Stromal cell of bone marrow (primary cell): Measurements from ENCODE around the gene NUP205.

Source experiments
- DNase-seq: peaks from one replicate; pipeline ENCODE4 v3.0.0-alpha.2; 2012; ENCODE audit warnings: low read depth

The NUP205 gene, protein sequence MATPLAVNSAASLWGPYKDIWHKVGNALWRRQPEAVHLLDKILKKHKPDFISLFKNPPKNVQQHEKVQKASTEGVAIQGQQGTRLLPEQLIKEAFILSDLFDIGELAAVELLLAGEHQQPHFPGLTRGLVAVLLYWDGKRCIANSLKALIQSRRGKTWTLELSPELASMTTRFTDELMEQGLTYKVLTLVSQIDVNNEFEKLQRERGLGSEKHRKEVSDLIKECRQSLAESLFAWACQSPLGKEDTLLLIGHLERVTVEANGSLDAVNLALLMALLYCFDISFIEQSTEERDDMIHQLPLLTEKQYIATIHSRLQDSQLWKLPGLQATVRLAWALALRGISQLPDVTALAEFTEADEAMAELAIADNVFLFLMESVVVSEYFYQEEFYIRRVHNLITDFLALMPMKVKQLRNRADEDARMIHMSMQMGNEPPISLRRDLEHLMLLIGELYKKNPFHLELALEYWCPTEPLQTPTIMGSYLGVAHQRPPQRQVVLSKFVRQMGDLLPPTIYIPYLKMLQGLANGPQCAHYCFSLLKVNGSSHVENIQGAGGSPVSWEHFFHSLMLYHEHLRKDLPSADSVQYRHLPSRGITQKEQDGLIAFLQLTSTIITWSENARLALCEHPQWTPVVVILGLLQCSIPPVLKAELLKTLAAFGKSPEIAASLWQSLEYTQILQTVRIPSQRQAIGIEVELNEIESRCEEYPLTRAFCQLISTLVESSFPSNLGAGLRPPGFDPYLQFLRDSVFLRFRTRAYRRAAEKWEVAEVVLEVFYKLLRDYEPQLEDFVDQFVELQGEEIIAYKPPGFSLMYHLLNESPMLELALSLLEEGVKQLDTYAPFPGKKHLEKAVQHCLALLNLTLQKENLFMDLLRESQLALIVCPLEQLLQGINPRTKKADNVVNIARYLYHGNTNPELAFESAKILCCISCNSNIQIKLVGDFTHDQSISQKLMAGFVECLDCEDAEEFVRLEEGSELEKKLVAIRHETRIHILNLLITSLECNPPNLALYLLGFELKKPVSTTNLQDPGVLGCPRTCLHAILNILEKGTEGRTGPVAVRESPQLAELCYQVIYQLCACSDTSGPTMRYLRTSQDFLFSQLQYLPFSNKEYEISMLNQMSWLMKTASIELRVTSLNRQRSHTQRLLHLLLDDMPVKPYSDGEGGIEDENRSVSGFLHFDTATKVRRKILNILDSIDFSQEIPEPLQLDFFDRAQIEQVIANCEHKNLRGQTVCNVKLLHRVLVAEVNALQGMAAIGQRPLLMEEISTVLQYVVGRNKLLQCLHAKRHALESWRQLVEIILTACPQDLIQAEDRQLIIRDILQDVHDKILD (N-terminal part only)

DNA sequence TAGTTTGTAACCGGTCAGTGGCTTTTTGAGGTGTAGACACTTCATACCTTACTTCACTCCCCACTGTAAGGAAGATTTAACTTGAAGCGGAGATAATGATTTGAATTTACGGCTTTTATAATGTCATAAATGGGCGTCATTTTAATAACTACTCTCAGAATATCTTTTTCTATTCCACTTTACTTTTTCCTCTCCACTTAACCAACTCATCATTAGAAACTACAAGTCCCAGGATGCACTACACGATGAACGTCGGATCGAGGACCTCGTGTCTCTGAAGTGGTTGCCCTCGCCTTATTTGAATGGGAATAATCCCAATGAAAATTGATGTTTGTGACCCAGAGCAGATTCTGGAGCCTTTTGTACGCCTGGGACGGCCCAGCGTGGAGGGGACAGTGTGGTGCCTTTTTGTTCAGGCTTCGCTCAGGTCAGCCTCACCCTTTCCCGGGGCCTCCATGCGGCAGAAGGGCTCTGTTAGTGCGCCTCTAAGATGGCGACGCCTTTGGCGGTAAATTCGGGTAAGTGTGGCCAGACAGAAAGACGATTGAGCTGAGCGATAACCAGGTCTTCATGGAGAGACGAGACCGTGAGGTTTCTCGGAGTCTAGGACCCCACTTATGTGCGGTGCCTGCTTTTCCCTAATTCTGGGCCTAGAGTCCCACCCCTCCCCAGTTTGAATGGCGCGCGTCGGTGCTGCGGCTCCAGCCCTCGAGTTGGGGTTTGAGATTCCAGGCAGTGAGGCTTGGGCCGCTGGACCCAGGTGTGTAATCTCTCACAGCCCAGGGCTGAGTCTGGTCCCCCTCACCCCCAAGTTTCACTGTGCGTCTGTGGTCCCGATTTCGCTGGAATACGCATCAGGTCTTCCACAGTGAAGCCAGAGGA lies at the start of gene NUP205:
TSS of gene NUP205 (plus strand) at position 463 of the 882 bp plus-strand sequence. CDS start at position 491, 28 bp downstream.
- DNase-seq, result peak; percentile 71

DNA sequence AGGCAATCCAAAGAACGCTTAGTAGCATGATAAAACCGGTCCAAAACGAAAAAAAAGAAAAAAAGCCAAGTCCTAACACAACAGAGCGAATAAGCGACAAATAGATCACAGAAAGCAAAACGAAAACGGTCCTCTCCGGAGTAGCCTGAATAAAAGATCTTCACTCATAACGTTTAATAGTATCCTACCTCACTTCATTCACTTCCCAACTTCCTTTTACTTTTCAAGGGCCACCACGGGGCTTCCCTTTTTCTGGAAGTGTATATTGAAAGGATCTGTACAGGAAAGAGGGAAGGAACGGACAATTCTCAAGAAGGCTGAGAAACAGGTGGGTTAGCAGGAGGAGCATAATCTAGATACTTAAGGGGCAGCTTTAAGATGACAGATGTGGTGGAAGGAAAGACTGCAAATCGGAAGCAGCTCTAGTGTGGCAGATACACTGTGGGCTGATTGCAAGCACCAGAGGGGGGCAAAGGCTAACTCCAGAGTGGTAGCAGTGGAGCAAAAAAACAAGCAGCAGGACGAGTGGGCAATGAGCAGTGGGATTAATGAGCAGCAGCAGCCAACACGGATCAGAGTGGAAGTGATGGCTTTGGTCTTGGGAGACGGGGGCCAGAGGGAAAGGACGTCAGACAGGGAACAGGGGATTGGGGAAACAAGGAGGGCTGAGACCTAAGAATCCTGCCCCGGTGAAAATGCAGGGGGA lies 48.7 kb upstream of the NUP205 start:
- no peak for DNase-seq

DNA sequence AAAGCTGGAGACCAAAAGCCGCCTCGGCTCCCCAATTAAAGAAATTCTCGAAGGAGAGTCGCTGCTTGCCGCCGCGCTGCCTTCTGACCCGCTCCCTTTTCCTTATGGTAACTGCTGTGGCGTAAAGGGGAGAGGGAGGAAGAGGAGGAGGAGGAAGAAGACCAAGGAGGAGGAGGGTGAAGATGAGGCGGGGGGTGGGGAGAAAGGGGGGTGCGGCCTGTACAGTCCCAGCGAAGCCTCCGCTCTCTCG lies 48.2 kb upstream of the NUP205 start:
- no peak for DNase-seq

DNA sequence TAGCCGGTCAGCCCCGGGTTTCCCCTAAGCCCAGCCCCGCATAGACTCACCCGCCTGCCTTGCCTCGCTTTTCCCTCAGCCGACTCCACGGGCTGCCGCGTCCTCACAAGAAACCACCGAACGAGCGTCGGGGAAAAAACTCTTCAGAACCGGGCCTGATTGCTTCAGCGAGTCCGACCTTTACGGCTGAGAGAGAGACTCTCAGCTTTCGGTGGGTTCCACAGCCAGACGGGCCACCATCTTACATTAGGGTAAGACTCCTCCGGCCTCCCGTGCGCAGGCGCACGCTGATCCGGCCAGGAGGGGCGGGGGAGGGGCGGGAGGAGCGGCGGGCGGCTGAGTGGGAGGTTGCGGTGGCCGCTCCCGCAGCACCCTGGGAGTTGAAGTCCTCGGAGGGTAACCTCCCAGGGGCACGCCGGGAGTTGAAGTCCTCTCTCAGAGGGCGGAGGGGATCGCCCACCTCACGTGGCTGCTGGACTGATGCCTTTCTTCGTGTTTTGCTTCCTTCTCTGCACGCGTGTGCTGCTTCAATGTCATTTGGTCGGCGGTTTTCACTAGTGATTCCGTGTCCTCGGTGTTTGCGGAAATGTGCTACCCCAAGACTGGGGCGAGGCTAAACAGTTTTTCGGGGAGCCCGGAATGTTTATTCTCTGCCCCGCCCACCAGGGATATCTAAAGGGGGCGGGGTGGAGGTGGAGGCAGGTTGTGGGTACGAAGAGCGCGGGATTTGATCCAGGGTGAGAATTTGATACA lies 47.7 kb upstream of the NUP205 start, which contains the start of gene CNOT4:
TSS of gene CNOT4 (minus strand) at position 264 of the 753 bp plus-strand sequence. CDS start 71,771 bp downstream, outside the sequence.
- peak; percentile 93 for DNase-seq

DNA sequence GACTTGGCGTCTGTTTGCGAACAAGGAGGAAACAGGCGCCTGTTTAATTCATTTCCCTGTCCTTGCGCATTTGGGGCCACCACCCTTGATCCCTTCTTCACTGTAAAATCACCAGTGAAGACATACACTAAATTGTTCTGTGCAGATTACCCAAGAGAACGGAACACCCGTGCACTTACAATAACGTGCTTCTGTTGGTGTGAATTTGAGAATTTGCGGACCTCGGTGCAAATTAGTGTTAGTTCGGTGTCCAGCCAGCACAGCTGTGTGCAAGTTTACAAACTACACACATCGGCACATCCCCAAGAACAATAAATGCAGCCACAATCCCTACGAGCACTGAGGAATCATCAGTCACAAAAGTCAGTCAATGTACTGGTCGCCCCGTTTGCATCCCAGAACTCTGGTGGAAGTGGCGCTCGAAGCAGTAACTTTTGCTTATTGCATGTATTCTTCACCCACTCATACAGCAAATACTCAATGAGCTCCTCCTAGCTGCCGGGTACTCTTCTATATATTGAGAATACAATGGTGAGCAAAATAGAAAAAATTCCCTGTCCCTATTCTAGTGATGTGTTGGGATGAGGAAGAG lies 47.0 kb upstream of the NUP205 start:
- no peak for DNase-seq

DNA sequence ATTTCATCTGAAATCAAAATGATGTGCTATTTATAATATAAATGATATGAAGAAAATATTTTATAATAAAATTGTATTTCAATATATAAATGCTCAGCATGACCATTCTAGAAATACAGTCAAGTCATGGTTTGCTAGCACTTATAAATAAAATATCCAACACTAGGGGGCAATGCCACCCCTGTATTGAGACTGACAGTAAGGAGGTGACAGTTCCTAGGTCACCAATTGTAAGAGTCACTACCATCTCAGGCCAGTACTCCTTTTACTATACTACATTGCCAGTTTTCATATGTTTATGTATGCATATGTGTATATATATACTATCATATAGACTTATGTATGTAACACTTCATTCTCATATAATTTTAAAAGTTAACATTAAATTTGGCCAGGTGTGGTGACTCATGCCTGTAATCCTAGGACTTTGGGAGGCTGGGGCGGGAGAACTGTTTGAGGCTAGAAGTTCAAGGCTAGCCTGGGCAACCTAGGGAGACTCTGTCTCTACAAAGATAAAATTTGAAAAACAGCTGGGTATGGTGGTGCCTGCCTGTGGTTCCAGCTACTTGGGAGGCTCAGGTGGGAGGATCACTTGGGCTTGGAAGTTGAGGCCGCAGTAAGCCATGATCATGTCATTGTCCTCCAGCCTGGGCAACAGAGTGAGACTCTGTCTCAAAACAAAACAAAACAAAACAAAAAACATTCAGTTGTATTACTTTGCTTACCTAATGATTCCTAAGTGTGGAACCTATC lies 45.4 kb upstream of the NUP205 start:
- DNase-seq, result no peak

DNA sequence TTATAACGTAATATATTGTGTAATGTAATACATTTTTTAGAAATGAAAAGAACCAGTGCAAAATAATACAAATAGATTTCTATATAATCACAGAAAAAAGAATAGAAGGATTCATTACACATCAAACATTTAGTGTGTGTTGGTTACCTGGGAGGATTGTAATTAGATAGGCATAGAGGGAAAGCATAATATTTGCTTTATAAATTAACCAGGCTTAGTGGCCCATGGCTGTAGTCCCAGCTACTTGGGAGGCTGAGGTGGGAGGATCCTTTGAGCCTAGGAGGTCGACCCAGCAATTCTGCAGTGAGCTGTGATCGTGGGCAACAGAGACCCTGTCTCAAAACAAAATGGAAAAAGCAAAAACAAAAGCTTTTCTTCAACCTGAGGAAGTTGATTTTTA lies 42.9 kb upstream of the NUP205 start:
- DNase-seq, result no peak

DNA sequence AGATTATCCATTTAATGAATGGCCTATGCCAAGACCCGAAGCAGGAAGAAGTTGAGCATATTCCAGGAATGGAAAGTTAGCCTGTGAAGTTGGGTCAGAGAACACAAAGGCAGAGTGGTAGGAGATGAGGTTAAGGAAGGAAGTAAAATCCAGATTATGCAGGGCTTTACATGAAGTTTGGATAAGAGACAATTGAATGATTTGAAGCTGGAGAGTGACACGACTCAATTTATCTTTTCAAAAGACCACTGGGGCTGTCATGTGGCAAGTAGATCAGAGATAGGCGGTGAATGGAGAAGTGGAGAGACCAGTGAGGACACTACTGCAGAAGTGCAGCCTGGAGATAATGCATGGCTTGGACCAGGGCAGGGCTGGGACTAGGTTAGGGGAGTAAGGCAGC lies 40.7 kb upstream of the NUP205 start:
- no peak for DNase-seq

DNA sequence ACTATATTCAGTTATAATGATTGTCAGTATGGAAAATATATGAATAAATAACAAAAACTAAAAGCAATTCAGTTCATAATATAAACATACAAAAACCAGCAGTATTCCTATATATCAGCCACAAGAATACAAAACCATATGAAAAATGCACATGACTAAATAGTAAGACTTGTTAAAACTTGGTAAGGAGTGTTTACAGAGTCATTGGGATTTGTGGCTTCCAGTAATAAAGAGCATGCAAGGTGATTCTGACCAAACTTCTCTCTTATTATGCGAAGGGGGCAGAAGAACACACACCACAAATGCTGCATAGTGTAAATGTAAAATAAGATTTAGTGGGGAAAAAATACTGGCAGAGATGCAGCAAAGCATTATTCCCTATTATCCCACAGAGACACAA lies 39.0 kb upstream of the NUP205 start:
- DNase-seq, result no peak

DNA sequence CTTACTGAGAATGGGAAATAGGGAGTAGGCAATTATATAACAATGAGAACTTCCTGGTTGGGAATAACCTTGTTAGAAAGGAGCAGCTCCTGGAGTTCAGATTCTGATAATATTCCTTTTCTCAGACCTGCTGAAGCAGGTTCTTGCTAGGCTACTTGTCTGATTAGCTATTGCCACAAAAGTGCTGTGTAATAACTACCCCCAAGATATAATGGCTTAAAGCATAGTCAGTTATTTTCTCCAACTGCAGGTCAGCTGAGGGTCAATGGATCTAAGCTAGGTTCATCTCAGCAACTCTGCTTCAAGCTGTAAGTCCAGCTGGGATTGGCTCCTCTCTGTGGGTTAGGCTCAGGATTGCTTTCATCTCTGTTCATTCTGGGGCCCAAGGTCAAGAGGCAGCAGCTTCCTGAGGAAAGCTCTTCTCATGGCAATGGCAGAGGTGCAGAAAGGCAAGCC lies 38.5 kb upstream of the NUP205 start:
- DNase-seq, result no peak

DNA sequence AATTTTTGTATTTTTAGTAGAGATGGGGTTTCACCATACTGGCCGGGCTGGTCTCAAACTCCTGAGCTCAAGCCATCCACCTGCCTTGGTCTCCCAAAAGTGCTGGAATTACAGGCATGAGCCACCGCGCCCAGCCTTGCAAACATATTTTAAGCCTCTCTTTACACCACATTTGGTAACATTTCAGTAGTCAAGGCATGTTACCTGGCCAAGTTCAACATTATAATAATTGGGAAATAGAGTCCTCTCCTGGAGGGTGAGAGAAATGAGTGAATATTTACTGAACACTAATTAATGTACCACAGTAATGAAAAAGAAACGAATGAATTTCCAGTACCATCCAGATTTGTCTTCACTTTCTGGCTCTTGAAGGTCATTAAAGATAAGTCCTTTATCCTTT lies 37.8 kb upstream of the NUP205 start:
- no peak for DNase-seq

DNA sequence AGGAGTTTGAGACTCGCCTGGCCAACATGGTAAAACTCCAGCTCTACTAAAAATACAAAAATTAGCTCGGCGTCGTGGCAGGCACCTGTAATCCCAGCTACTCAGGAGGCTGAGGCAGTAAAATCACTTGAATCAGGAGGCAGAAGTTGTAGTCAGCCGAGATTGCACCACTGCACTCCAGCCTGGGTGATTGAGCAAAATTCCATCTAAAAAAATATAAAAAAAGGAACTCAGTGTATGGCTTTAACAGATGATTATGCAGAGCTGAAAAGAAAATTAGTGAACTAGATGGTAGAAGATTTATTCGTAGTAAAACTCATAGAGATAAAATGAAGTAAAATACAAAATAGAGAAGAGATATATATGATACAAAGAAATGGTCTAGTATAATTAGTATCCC lies 35.2 kb upstream of the NUP205 start:
- DNase-seq, result no peak

DNA sequence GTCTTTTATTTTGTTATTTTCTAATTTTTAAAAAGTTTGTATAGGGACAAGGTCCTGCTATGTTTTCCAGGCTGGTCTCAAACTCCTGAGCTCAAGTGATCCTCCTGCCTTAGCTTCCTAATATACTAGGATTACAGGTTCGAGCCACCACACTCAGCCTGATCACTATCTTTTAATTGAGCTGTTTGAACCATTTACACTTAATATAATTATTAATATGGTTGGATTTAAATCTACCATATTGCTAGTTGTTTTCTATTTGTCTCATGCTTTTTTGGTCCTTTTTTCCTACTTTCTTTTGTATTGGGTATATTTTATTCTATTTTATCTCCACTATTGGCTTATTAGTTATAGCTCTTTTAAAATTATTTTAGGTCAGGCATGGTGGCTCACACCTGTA lies 34.6 kb upstream of the NUP205 start:
- DNase-seq, result no peak

DNA sequence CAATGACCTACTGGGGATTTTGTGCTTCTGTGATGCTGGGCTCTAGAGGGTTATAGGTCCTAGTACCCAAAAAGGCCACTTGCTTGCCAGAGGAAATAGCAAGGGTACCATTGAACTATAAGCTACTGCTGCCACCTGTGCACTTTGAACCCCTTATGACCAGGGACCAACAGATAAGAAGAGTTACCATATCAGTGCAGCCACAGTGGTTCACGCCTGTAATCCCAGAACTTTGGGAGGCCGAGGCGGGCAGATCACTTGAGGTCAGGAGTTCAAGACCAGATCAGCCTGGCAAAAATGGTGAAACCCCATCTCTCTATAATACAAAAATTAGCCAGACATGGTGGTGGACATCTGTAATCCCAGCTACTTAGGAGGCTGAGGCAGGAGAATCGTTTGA lies 32.3 kb upstream of the NUP205 start:
- no peak for DNase-seq

DNA sequence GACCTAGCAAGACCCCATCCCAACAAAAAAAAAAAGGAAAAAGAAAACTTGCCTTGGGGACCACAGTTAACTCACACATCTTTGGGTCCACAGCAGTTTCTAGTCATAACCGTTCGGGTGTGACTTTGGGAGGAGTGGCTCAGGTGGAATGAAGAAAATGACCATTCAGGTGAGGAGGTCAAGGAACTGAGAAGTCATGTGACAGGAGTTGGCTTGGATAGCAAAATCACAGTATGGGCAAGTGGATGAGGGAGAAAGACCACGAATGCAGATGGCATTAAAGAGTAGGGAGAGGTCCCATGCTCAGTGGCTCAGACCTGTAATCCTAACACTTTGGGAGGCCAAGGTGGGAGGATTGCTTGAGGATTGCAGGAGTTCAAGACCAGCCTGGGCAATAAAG lies 30.7 kb upstream of the NUP205 start:
- no peak for DNase-seq

DNA sequence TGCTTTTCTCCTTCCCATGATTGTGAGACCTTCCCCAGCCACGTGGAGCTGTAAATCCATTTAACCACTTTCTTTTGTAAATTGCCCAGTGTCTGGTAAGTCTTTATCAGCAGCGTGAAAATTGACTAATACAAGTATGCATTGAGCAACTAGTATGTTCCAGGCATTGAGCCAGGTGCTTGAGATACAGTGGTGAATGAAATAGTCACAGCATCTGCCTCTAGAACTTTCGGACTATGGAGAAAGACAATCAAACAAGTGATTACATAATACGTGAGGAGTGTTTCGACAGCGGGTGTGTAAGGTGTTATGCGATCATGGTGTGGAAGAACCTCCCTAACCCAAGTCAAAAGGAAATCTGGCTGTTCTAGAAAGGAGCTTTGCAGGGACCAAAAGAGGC lies 21.6 kb upstream of the NUP205 start:
- no peak for DNase-seq

DNA sequence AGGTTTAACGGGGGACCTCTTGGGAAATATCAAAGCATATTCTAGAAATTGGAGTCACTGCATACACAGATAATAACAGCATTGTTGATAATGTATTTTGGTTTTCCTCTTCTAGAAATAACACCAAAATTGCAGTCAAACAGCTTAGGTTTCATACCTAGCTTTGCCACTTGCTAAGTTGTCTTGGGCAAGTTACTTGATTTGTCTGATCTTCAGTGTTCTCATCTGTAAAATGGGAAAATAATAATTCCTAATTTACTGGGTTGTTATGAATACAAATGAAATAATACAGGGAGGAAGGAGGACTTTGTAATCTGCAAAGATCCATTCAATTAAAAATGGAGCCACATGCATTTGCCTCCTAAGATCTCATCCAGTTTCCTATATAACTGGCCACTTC lies 20.3 kb upstream of the NUP205 start:
- no peak for DNase-seq

DNA sequence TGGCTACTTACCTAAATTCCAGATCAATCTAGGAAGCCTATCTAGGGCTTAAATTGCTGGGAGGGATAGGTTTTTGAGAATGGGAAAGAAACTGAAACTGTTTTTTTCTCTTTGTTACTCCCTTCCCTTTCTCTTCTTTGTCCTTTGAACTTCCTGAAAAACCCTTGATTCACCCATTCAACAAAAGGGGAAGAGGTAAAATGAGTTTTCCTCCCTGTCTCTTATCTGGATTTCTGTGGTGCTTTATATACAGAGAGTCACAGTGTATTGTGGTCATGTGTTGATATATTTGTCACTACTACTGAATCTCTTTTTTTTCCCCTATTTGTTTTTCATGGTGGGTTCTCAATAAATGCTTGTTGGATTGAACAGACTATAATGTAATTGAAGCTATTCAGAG lies 19.8 kb upstream of the NUP205 start:
- DNase-seq, result no peak

DNA sequence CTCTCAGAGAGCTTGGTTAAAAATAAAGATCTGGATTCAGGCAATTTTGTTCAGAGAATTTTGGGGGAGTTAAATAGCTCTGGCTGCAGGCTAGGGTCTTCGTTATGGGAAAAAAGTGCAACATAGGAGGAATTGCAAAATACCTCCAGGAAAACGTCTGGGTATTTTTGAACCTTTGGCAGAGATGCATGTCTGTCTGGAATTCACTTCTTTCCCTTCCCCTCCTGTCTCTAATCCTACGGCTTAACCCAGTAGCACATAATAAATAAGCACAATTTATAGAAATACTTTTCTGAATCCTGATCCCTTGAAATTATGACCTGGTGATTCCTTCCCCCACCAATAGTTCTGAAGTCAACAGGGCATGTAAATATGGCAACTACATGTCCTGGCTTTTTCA lies 19.3 kb upstream of the NUP205 start:
- no peak for DNase-seq
